PFSK-1 (cell line): ENCODE measurements around the gene DTWD2.

Experiments
- FOXP2 ChIP-seq: optimal IDR thresholded peaks from 2 replicates; pipeline ENCODE3; 2011; ENCODE audit warnings: borderline replicate concordance, control low read depth, inconsistent platforms; ENCODE audit not compliant: insufficient read depth; ENCODE audit errors: extremely low read length, extremely low read depth
- POLR2AphosphoS5 ChIP-seq: IDR thresholded peaks from 2 replicates; pipeline ENCODE4 v1.6.1; 2012; ENCODE audit warnings: low read depth, mild to moderate bottlenecking, control low read depth, low read length, moderate library complexity
- REST ChIP-seq, 2 experiments: IDR thresholded peaks; 2 replicates each; pipeline versions ENCODE4 v1.6.1 to v1.8.0; 2011 to 2012; ENCODE audit warnings: low read depth in 2 of 2, low read length in 2 of 2, control low read depth in 1 of 2, inconsistent platforms in 1 of 2, mild to moderate bottlenecking in 1 of 2, moderate library complexity in 1 of 2; ENCODE audit not compliant: insufficient read depth in 1 of 2
- SIN3A ChIP-seq: IDR thresholded peaks from 2 replicates; pipeline ENCODE4 v1.6.1; 2012; ENCODE audit warnings: mild to moderate bottlenecking, low read length, moderate library complexity, borderline replicate concordance; ENCODE audit not compliant: insufficient read depth
- TAF1 ChIP-seq: IDR thresholded peaks from 2 replicates; pipeline ENCODE4 v1.6.1; 2012; ENCODE audit warnings: low read length, control low read depth, borderline replicate concordance; ENCODE audit not compliant: insufficient read depth

DTWD2 gene

GRCh38 chr5:119010206-119010605 is 21.9 kb upstream of the DTWD2 start:
- TF ChIP-seq SIN3A = no peak
- no peak for TF ChIP-seq FOXP2
- no peak for TF ChIP-seq TAF1
- TF ChIP-seq REST (IDR thresholded peaks at IDR 0.05; ENCODE audit: insufficient read depth in 1 of 2, low read depth in 2 of 2, low read length in 2 of 2) = no peak
- no peak for TF ChIP-seq POLR2AphosphoS5

- TF ChIP-seq FOXP2 (no peak), POLR2AphosphoS5 (no peak), SIN3A (no peak), REST (IDR thresholded peaks at IDR 0.05; ENCODE audit: insufficient read depth in 1 of 2, low read depth in 2 of 2, low read length in 2 of 2) (no peak), TAF1 (no peak)
These were observed 20.8 kb upstream of the DTWD2 start for GRCh38 chr5:119009131-119009530.

GRCh38 chr5:118999696-119000095 is 11.3 kb upstream of the DTWD2 start:
- TF ChIP-seq SIN3A = no peak
- no peak for TF ChIP-seq TAF1
- no peak for TF ChIP-seq POLR2AphosphoS5
- TF ChIP-seq REST (IDR thresholded peaks at IDR 0.05; ENCODE audit: insufficient read depth in 1 of 2, low read depth in 2 of 2, low read length in 2 of 2) = no peak
- TF ChIP-seq FOXP2 = no peak

GRCh38 chr5:118996098-118996497 is 7.8 kb upstream of the DTWD2 start:
- TF ChIP-seq SIN3A (no peak), FOXP2 (no peak), POLR2AphosphoS5 (no peak), TAF1 (no peak), REST (IDR thresholded peaks at IDR 0.05; ENCODE audit: insufficient read depth in 1 of 2, low read depth in 2 of 2, low read length in 2 of 2) (no peak)

GRCh38 chr5:118994595-118994994 is 6.2 kb upstream of the DTWD2 start:
- TF ChIP-seq POLR2AphosphoS5 (no peak), FOXP2 (no peak), REST (IDR thresholded peaks at IDR 0.05; ENCODE audit: insufficient read depth in 1 of 2, low read depth in 2 of 2, low read length in 2 of 2) (no peak)
